Anterior cingulate cortex (tissue), 58 donors: ENCODE results near the gene BCAP29.
A peak's percentile ranks its signal among the peaks of the same experiment; 100 is the strongest.
"Not testable (repeated sequence)": the region's sequence is repeated elsewhere in the genome, so short reads cannot be mapped to it uniquely, and the experiment has no call there.

ENCODE experiments used
- DNase-seq, 58 donors: peaks; one replicate each; lab custom pipeline; 2025; lab: John Stamatoyannopoulos, UW

Gene BCAP29, protein sequence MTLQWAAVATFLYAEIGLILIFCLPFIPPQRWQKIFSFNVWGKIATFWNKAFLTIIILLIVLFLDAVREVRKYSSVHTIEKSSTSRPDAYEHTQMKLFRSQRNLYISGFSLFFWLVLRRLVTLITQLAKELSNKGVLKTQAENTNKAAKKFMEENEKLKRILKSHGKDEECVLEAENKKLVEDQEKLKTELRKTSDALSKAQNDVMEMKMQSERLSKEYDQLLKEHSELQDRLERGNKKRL

GRCh38 chr7:107579885-107580715 is at the start of gene BCAP29:
BCAP29 (plus strand) TSS chr7:107580246; CDS start chr7:107580773, 527 bp downstream.
- DNase-seq, result peak in 55 of 58 donors; percentile 5 to 85 (median 69)

- DNase-seq, result no peak
Observed at GRCh38 chr7:107530751-107531150, 49.3 kb upstream of the BCAP29 start.

DNA sequence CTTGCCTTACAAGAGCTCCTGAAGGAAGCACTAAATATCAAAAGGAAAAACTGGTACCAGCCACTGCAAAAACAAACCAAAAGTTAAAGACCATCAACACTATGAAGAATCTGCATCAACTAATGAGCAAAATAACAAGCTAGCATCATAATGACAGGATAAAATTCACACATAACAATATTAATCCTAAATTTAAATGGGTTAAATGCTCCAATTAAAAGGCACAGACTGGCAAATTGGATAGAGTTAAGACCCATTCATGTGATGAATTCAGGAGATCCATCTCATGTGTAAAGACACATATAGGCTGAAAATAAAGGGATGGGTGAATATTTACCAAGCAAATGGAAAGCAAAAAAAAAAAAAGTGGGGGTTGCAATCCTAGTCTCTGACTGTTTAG is 45.9 kb upstream of the BCAP29 start:
- DNase-seq, result no peak

- not testable (repeated sequence) for DNase-seq
Observed at GRCh38 chr7:107537228-107537627, 42.8 kb upstream of the BCAP29 start.

DNA sequence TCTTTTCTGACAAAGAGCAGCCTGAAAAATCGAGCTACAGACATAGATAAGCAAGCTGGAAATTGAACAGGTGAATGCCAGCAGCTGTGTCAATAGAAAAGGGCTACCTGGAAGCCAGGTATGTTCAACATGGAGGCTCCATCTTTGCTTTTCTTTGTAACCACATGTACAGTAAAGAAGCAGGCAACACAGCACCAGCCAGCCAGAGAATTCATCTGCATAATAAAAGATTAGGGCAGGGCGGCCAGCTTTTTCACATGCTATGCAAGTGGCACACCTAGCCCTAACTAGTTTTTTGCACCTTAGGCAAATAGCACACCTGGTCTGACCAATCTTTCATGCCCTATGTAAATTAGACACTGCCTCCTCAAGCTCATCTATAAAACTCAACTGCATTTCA is 42.0 kb upstream of the BCAP29 start:
- no peak for DNase-seq

GRCh38 chr7:107543338-107543993 is 36.6 kb upstream of the BCAP29 start:
- peak in 1 of 58 donors; percentile 1 for DNase-seq

- DNase-seq, result no peak
Observed at GRCh38 chr7:107544848-107545591, 35.0 kb upstream of the BCAP29 start.

DNA sequence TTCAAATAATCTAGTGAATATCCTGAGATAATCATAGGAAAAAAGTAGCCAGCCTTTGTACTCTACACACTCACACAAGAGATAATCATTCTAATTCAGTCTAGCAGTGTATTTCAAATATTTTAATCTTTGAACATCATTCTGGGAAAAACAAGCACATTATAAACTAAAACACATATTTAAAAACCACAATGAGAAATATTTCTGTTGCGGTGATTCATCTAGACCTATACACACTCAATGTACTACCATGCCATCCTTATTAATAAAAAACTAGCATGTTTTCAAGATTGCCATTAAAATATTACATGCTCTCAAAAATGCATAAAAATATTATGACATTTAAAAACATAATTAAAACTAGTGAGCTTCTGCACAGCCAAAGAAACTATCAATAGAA is 28.1 kb upstream of the BCAP29 start:
- DNase-seq, result no peak

DNA sequence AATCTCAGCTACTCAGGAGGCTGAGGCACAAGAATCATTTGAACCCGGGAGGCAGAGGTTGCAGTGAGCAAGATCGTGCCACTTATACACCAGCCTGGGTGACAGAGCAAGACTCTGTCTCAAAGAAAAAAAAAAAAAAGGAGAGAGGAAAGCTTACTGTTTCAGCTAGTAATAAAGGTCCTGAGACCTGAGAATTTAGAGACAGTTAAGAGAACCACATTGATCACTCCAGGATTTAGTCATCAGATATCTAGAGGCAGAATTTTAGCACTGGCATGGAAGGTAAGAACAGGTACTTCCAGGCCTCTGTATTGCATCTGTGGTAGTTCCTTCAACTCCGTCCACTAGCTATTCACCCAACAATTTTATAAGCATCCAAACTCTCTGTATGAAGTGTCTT is 24.2 kb upstream of the BCAP29 start:
- no peak for DNase-seq

GRCh38 chr7:107559864-107560263 is 20.2 kb upstream of the BCAP29 start:
- DNase-seq, result no peak

DNA sequence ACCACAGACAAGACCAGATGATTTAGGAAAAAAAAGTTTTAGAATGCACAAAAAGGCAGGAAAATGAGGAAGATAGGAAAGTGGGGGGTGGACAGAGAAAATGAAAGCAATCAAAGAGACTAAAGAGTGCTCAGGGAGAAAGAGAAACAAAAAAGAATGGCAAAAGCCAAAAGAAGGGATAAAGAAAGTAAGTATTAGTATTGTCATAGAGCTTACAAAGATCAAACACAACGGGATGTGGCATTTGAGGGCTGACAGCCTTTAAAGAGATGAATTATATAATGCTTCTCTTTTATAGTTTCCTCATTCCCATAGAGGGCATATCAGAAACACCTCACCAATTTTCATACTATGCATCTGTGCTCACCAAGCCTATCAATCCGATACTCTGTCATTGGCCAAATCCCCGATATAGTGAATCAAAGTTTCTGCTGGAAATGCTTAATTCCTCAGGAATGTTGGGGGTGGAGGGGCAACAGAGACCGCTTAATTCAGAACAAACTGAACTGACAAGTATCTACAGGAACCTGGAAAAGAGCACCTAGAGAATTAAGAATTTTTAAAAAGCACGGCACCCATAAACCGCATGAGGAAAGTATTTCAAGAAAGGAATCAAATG is 19.0 kb upstream of the BCAP29 start:
- DNase-seq, result no peak

DNA sequence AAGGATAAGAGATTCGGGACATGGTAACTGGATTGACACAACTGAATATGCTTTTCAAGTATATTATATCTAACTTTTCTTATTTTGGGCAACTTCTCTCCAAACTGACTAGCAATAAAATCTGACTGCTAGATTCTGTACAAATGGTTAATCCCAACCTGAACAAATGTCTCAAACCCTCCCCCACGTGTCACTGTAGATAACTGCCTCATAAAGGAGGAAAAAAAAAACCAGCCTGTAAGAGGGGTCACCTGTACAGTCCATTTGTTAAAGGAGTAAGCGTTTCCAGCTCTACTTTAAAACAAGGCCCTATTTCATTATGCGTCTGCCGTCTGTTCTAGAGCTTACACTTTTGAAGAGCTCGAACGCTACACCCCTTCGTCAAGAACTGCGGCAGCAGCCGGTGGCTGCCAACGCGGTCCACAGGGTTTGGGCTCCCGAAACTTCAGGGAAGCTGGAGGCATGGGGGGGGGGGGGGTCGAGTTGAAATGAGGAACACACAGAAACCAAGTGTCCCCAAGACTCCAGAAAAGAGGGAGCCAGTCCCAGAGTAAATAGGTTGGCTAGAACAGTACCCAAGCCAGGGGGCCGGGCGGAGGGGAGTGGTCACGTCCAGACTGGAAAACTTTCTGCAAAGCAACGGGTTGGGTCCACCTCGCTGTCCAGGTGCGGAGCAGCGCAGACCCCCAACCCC is 16.8 kb upstream of the BCAP29 start:
- peak in 15 of 58 donors; percentile 48 to 74 (median 59) for DNase-seq

- DNase-seq, result peak in 57 of 58 donors; percentile 19 to 89 (median 77)
Observed at GRCh38 chr7:107563775-107564552, 16.1 kb upstream of the BCAP29 start, which contains the start of the genes COG5 and DUS4L. COG5 (minus strand) TSS chr7:107563920; CDS start chr7:107563896, 24 bp downstream. DUS4L (plus strand) TSS chr7:107563971; CDS start chr7:107567071, 3,100 bp downstream.

DNA sequence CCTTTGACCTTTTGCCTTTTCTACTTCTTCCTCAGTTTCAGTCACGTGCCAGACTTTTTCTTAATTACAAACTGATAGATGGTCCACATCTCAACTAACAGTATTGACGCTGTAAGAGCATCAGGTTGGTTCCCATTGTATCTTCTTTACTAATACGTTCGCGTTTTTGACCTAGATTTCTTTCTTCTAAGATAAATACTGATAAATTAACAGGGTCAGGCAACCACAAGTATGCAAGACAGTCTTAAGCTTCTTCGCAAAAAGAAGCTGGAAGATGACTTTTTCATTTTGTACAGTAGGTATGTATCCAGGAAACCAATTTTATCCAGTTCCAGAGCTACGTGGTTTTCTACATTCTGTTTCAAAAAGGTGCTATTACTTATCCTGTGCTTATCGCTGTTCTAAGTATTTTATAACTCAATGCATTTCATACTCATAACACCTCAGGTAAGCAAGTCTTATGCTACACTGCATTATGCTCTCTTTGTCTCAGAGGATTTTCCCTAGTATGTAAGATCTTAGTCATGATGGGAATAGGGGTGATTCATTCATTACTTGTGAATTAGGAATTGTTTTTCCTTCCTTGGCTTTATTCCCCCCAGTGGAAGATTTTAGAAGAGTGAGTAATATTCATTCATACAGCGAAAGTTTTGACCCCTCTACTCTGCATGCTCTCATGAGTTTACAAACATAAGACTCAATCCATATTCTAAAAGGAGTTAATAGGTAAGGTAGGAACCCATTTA is 15.3 kb upstream of the BCAP29 start:
- no peak for DNase-seq

- no peak for DNase-seq
Observed at GRCh38 chr7:107570298-107570697, 9.7 kb upstream of the BCAP29 start.

DNA sequence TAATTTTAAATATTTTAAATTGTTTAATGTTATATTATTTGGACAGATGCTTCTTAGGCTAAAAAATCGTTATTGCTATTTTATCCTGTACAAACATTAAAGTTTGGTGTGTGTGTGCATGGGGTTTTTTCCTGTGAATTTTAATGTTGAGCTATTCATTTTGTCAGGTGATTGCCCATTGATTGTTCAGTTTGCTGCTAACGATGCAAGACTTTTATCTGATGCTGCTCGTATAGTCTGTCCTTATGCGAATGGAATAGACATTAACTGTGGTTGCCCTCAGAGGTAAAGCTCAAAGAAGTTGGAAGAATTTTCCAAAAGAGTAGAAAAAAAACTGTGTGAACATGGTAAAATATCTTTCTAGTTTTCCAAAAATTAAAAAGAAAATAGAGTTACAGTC is 6.5 kb upstream of the BCAP29 start:
- DNase-seq, result no peak

DNA sequence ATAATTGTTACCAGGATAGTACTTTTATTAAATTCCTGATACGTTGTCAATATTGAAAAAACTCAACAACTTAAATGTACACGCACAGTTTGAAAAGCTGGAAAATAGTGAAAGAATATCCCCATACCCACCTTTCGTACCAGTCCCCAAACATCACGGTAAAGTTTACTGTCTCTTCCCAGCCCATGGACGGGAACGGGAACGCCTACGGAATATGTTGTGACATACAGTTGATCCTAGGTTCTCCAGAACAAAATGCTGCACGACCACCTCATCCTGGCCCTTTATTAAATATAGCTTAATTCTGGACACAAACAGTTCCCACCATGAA is 527 bp upstream of the BCAP29 start:
- DNase-seq, result no peak
